GM19468 (cell line): ENCODE results near the gene TM2D3.
A peak's percentile ranks its signal among the peaks of the same experiment; 100 is the strongest.
"Not testable (repeated sequence)": the region's sequence is repeated elsewhere in the genome, so short reads cannot be mapped to it uniquely, and the experiment has no call there.

Experiments
- ATAC-seq: cut with Tn5 transposase; IDR thresholded peaks from one replicate; pipeline ENCODE4 v1.9.1; 2021; ENCODE audit warnings: mild to moderate bottlenecking, moderate library complexity, moderate number of reproducible peaks; ENCODE audit not compliant: unreplicated experiment; ENCODE audit errors: extremely low read depth

The TM2D3 gene

GRCh38 chr15:101657968-101658784, 6.0 kb upstream of the TM2D3 start:
- ATAC-seq = no peak

- no peak for ATAC-seq
Observed at GRCh38 chr15:101657171-101657570, 5.0 kb upstream of the TM2D3 start.

- ATAC-seq = not testable (repeated sequence)
Observed at GRCh38 chr15:101654624-101655337, 2.6 kb upstream of the TM2D3 start.

- no peak for ATAC-seq
Observed at GRCh38 chr15:101654171-101654570, 2.0 kb upstream of the TM2D3 start.

- ATAC-seq = no peak
Observed at GRCh38 chr15:101652786-101653430, 727 bp upstream of the TM2D3 start.

- ATAC-seq = peak; percentile 19
Observed at GRCh38 chr15:101651554-101652097, 555 bp downstream of the TM2D3 start.

GRCh38 chr15:101650145-101650544, 2.0 kb downstream of the TM2D3 start:
- ATAC-seq = no peak

- ATAC-seq = no peak
Observed at GRCh38 chr15:101648356-101648755, 3.8 kb downstream of the TM2D3 start.

- ATAC-seq = no peak
Observed at GRCh38 chr15:101647251-101647650, 4.9 kb downstream of the TM2D3 start.

GRCh38 chr15:101646672-101647071, 5.5 kb downstream of the TM2D3 start:
- no peak for ATAC-seq

- no peak for ATAC-seq
Observed at GRCh38 chr15:101642361-101642760, 9.8 kb downstream of the TM2D3 start.

GRCh38 chr15:101641894-101642293, 10.3 kb downstream of the TM2D3 start:
- no peak for ATAC-seq

GRCh38 chr15:101641129-101641764, 10.9 kb downstream of the TM2D3 start:
- no peak for ATAC-seq

- no peak for ATAC-seq
Observed at GRCh38 chr15:101639667-101640066, 12.5 kb downstream of the TM2D3 start.

- no peak for ATAC-seq
Observed at GRCh38 chr15:101637919-101638318, 14.3 kb downstream of the TM2D3 start.

- no peak for ATAC-seq
Observed at GRCh38 chr15:101637516-101637915, 14.7 kb downstream of the TM2D3 start.

- ATAC-seq = no peak
Observed at GRCh38 chr15:101637038-101637437, 15.1 kb downstream of the TM2D3 start.

GRCh38 chr15:101635944-101636727, 16.0 kb downstream of the TM2D3 start:
- ATAC-seq = no peak

- ATAC-seq = no peak
Observed at GRCh38 chr15:101633356-101633755, 18.8 kb downstream of the TM2D3 start.

- not testable (repeated sequence) for ATAC-seq
Observed at GRCh38 chr15:101626729-101627128, 25.5 kb downstream of the TM2D3 start.
